K562 (cell line): ENCODE measurements around the gene DHCR7. TPM values are rescaled to one million over a fixed set of nuclear protein-coding genes. Genes with fewer than 3 reads are reported as not detected.

ENCODE experiments used
- ATAC-seq: fragments of 200-7000 bp; cut with Tn5 transposase; 3 replicates; pipeline ENCODE4 v1.9.1; 2020; ENCODE audit warnings: moderate library complexity
- BruUV-seq: library from RNA; stranded (reverse); fragments of 400-500 nt; replicated peaks from 2 replicates; lab custom pipeline; 2021; lab: Mats Ljungman, UMichigan
- CTCF ChIA-PET: fragments of 300-600 bp; formaldehyde crosslinking; extraction: SDS; loops from one replicate; lab custom pipeline; 2021; ENCODE audit warnings: low intra/inter-chr PET ratio; lab: Yijun Ruan, JAX
- POLR2A ChIA-PET: fragments of 300-600, 350-650 bp; sonication (Branson Sonifier 250); formaldehyde crosslinking; extraction: SDS; loops from one replicate; lab custom pipeline; 2021; ENCODE audit warnings: antibody characterized with exemption, inconsistent platforms; lab: Yijun Ruan, JAX
- DNase-seq, 4 experiments: peaks; one replicate each; pipeline versions ENCODE4 v3.0.0 to v3.0.0-alpha.2; 2011 to 2018; ENCODE audit warnings: low spot score in 3 of 4, mixed read lengths in 3 of 4; ENCODE audit errors: extremely low read depth in 1 of 4
- FAIRE-seq: peaks from 2 replicates; lab custom pipeline; 2011; peaks lifted over from hg19 to GRCh38; lab: Jason Lieb, UNC
- H2AFZ ChIP-seq: 2 replicates; pipeline ENCODE4 v1.6.0; 2011; ENCODE audit warnings: low read depth, low read length, control low read depth, inconsistent platforms
- H3K27ac ChIP-seq: fragments of 200-600 bp; 3 replicates; pipeline ENCODE4 v1.8.0; 2011; ENCODE audit warnings: low read depth, mild to moderate bottlenecking, control low read depth, inconsistent platforms, low read length, moderate library complexity, mixed read lengths; ENCODE audit errors: extremely low read depth
- H3K27me3 ChIP-seq, 2 experiments: fragments of 300-600 bp in 1 of 2; 2 replicates in 1 of 2; 3 replicates in 1 of 2; pipeline versions ENCODE4 v1.6.0 to v1.8.0; 2011; ENCODE audit warnings: inconsistent platforms in 2 of 2, low read length in 2 of 2, mild to moderate bottlenecking in 1 of 2, mixed read lengths in 1 of 2, moderate library complexity in 1 of 2; ENCODE audit not compliant: control insufficient read depth in 2 of 2, insufficient read depth in 2 of 2
- H3K36me3 ChIP-seq: fragments of 300-600 bp; 3 replicates; pipeline ENCODE4 v1.8.0; 2011; ENCODE audit warnings: mild to moderate bottlenecking, low read length, inconsistent platforms; ENCODE audit not compliant: control insufficient read depth, insufficient read depth
- H3K4me1 ChIP-seq, 2 experiments: fragments of 200-600 bp in 1 of 2; replicated peaks in 1 of 2; 2 replicates in 1 of 2; 3 replicates in 1 of 2; pipeline versions ENCODE4 v1.5.1 to v1.8.0; 2011; ENCODE audit warnings: inconsistent platforms in 2 of 2, low read length in 2 of 2, mild to moderate bottlenecking in 1 of 2, mixed read lengths in 1 of 2, moderate library complexity in 1 of 2; ENCODE audit not compliant: control insufficient read depth in 2 of 2, insufficient read depth in 2 of 2
- H3K4me2 ChIP-seq: 2 replicates; pipeline ENCODE4 v1.6.1; 2011; ENCODE audit warnings: low read length, control low read depth, inconsistent platforms, mixed read lengths; ENCODE audit not compliant: insufficient read depth
- H3K4me3 ChIP-seq: fragments of 200-600 bp; sonication (generic), shearing (Covaris generic); 2 replicates; pipeline ENCODE4 v1.5.1; 2016; ENCODE audit warnings: control low read depth, inconsistent platforms
- H3K79me2 ChIP-seq: fragments of 200-600 bp; 3 replicates; pipeline ENCODE4 v1.8.0; 2011; ENCODE audit warnings: low read length, inconsistent platforms; ENCODE audit not compliant: control insufficient read depth, insufficient read depth
- H3K9ac ChIP-seq, 2 experiments: 2 replicates each; pipeline versions ENCODE4 v1.6.0 to v1.6.1; 2011; ENCODE audit warnings: low read depth in 2 of 2, low read length in 2 of 2, control low read depth in 1 of 2, inconsistent platforms in 1 of 2, mild to moderate bottlenecking in 1 of 2, mixed read lengths in 1 of 2; ENCODE audit not compliant: insufficient read depth in 1 of 2
- H3K9me1 ChIP-seq: one replicate; pipeline ENCODE4 v1.6.0; 2011; ENCODE audit warnings: inconsistent platforms, mild to moderate bottlenecking, low read length, moderate library complexity; ENCODE audit not compliant: control insufficient read depth, insufficient read depth
- H3K9me3 ChIP-seq: replicated peaks from 2 replicates; pipeline ENCODE4 v1.5.1; 2011; ENCODE audit warnings: low read depth, low read length, inconsistent platforms; ENCODE audit not compliant: control insufficient read depth, insufficient read depth
- H4K20me1 ChIP-seq: replicated peaks from 2 replicates; pipeline ENCODE4 v1.6.1; 2011; ENCODE audit warnings: low read length, inconsistent platforms, mixed read lengths; ENCODE audit not compliant: control insufficient read depth, insufficient read depth
- RBM25 ChIP-seq: fragments of 200-400 bp; formaldehyde crosslinking; IDR thresholded peaks from 2 replicates; pipeline ENCODE4 v1.6.1; 2018; ENCODE audit warnings: low read length, low read depth, moderate library complexity; ENCODE audit not compliant: severe bottlenecking
- SMC3 ChIP-seq: conservative IDR thresholded peaks from 2 replicates; pipeline ENCODE4 v1.6.1; 2011; ENCODE audit warnings: low read depth, low read length, improper control_type of control experiment; ENCODE audit not compliant: insufficient read depth
- ZNF134 ChIP-seq: fragments of 250-450 bp; sonication (Bioruptor Pico); conservative IDR thresholded peaks from 2 replicates; pipeline ENCODE4 v1.4.0; 2020
- WGBS: fragments of 100-300 bp; shearing (Covaris generic); methylation state at CpG from one replicate; pipeline ENCODE4 v1.1.6; 2016; ENCODE audit warnings: low coverage, mixed read lengths; ENCODE audit not compliant: insufficient coverage; ENCODE audit errors: missing lambda C conversion rate; 5-methylcytosine and 5-hydroxymethylcytosine counted together
- in situ Hi-C: fragments of 300-500 bp; cut with MboI; formaldehyde crosslinking; loops from 4 replicates; pipeline ENCODE4 v1.15.0; 2018; ENCODE audit warnings: inconsistent platforms, mixed read lengths
- intact Hi-C: fragments of 100-400 bp; cut with micrococcal nuclease; formaldehyde crosslinking; loops from 2 replicates; pipeline ENCODE4 v1.14.2; 2022
- polyA plus RNA-seq, 8 experiments: library from polyadenylated mRNA; depleted of rRNA in 4 of 8; stranded (reverse) in 5 of 8; unstranded in 3 of 8; fragments of >200 nt; fragmentation: Nextera tagmentation in 2 of 8; fragmentation: Illumina TruSeq in 1 of 8; extraction: Ambion mirVana in 2 of 8; extraction: Trizol in 1 of 8; gene quantifications; 2 replicates each; pipeline versions ENCODE4 v1.2.1 to v1.2.3, GENCODE V29; 2011 to 2014; ENCODE audit warnings: inconsistent platforms in 1 of 8, missing spikeins in 1 of 8
- total RNA-seq, 7 experiments: library from RNA; depleted of rRNA in 6 of 7; stranded (reverse); fragments of >200 nt in 6 of 7; fragmentation: Illumina TruSeq in 2 of 7; extraction: Trizol in 2 of 7; gene quantifications; 2 replicates each; pipeline versions ENCODE4 v1.2.1 to v1.2.3, GENCODE V29; 2011 to 2021; ENCODE audit warnings: low replicate concordance in 1 of 7
- TF ChIP-seq, protein P1 (sequence below): fragments of 250-450 bp; sonication (Bioruptor Pico); IDR thresholded peaks from 2 replicates; pipeline ENCODE4 v1.5.0; 2021; ENCODE audit warnings: mild to moderate bottlenecking, borderline replicate concordance

DHCR7 gene
- total and polyA plus RNA-seq, 9 of the 15 experiments (the other 6 are each of a cell fraction or from before 2014, with no cell fraction given), result 8.4 to 192 (median 82.4) TPM

DNA sequence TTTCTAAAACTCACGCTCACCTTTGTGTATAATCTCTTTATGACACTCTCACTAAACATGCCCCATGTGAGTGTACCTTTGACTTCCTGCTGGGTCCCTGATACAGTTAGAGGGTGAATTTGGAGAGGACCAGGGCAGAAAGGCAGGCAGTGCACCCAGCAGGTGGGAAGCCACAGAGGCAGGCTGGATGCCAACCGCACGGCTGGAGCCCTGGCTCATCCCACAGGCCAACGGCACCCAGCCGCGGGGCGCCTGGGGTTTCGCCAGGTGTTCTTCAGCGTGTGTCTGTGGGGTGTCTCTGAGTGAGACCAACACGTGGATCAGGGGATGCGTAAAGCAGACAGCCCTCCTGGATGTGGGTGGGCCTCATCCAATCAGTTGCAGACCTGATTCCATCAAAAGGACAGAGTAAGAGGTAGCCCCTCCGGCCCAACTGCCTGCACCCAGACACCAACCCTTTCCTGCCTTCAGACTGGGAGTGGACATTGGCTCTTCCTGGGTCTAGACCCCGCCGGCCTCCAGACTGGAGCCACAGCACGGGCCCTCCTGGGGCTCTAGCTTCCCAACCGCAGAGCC is 51.6 kb downstream of the DHCR7 start:
- Histone ChIP-seq H3K36me3 (no peaks in the 10 kb centered on the region), H3K9me3 (no peaks in the 10 kb centered on the region), H2AFZ (no peak overlapping the region), H3K9ac (no peak overlapping the region), H3K79me2 (no peaks in the 10 kb centered on the region), H3K4me3 (no peak overlapping the region), H4K20me1 (peaks cover 3% of the 10 kb centered on the region; the same call in 1 of the 2 replicates), H3K4me1 (no peaks in the 10 kb centered on the region), H3K27ac (no peak overlapping the region), H3K4me2 (no peak overlapping the region), H3K27me3 (peaks cover 25 to 75% of the 10 kb centered on the region in 2 experiments), H3K9me1 (no peaks in the 10 kb centered on the region)
- in situ Hi-C loops, result no loop called here
- POLR2A ChIA-PET, result no interaction called here
- no peak for TF ChIP-seq SMC3
- peak; percentile 84 for TF ChIP-seq ZNF134 (CRISPR knock-in tag)
- intact Hi-C loops, result no loop called here
- no TSS peak for BruUV-seq
- WGBS, result 2% methylated on average over 11 of the region's 16 CpGs
- no peak for ATAC-seq
- FAIRE-seq, result no peak
- no peak for DNase-seq
- CTCF ChIA-PET, result no interaction called here

DNA sequence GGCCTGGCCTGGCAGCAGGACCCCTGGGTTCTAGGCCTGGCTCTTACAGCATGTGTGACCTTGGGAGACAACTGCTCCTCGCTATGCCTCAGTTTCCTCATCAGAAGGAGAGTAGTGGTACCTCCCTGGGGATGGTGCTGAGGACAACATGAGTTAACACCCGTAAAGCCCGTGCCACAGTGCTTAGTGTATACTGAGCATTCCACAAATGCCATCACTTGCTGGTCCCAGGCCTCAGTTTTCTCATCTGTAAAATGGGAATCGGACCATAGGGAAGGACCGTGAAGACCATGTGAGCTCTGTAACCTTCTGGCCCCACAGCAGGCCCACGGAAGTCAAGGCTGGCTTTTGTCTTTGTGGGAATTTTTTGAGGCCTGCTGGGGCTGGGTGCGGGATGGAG is 52.4 kb downstream of the DHCR7 start:
- Histone ChIP-seq H3K27me3 (peaks cover 29 to 72% of the 10 kb centered on the region in 2 experiments), H4K20me1 (peaks cover 3% of the 10 kb centered on the region; the same call in 1 of the 2 replicates), H3K4me3 (no peak overlapping the region), H3K9me1 (no peaks in the 10 kb centered on the region), H2AFZ (no peak overlapping the region), H3K9me3 (no peaks in the 10 kb centered on the region), H3K27ac (no peak overlapping the region), H3K4me2 (no peak overlapping the region), H3K79me2 (no peaks in the 10 kb centered on the region), H3K9ac (no peak overlapping the region), H3K36me3 (no peaks in the 10 kb centered on the region), H3K4me1 (no peaks in the 10 kb centered on the region)
- DNase-seq (no peak), FAIRE-seq (no peak), ATAC-seq (no peak)
- WGBS, result 3% methylated on average over 7 of the region's 7 CpGs
- in situ Hi-C loops, result no loop called here
- peak; percentile 56 for TF ChIP-seq RBM25
- TF ChIP-seq, protein P1, sequence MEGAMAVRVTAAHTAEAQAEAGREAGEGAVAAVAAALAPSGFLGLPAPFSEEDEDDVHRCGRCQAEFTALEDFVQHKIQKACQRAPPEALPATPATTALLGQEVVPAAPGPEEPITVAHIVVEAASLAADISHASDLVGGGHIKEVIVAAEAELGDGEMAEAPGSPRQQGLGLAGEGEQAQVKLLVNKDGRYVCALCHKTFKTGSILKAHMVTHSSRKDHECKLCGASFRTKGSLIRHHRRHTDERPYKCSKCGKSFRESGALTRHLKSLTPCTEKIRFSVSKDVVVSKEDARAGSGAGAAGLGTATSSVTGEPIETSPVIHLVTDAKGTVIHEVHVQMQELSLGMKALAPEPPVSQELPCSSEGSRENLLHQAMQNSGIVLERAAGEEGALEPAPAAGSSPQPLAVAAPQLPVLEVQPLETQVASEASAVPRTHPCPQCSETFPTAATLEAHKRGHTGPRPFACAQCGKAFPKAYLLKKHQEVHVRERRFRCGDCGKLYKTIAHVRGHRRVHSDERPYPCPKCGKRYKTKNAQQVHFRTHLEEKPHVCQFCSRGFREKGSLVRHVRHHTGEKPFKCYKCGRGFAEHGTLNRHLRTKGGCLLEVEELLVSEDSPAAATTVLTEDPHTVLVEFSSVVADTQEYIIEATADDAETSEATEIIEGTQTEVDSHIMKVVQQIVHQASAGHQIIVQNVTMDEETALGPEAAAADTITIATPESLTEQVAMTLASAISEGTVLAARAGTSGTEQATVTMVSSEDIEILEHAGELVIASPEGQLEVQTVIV, result no peak
- ChIA-PET CTCF (no interaction called here), POLR2A (interaction anchor here (0.6 to 0.7 kb wide), 2 partner anchors 9 to 724 kb away, joined by 3 read pairs; no protein-coding TSS in a partner anchor)
- intact Hi-C loops, result no loop called here
- no TSS peak for BruUV-seq
